A549 treated with RU486 at 1 μM for 4 hours (cell line): ENCODE data around the gene TTC19. TPM values are rescaled to one million over a fixed set of nuclear protein-coding genes. Genes with fewer than 3 reads are reported as not detected.

Experiments
- total RNA-seq: library from RNA; stranded (reverse); fragments of 200-300 nt; extraction: Qiagen RNA extraction; gene quantifications from 5 replicates; pipeline ENCODE4 v1.2.3, GENCODE V29; 2022; ENCODE audit warnings: low read depth

TTC19 gene, protein sequence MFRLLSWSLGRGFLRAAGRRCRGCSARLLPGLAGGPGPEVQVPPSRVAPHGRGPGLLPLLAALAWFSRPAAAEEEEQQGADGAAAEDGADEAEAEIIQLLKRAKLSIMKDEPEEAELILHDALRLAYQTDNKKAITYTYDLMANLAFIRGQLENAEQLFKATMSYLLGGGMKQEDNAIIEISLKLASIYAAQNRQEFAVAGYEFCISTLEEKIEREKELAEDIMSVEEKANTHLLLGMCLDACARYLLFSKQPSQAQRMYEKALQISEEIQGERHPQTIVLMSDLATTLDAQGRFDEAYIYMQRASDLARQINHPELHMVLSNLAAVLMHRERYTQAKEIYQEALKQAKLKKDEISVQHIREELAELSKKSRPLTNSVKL
- total RNA-seq = 33.7 to 55.0 TPM (median 49.9 TPM) in 5 replicates

DNA sequence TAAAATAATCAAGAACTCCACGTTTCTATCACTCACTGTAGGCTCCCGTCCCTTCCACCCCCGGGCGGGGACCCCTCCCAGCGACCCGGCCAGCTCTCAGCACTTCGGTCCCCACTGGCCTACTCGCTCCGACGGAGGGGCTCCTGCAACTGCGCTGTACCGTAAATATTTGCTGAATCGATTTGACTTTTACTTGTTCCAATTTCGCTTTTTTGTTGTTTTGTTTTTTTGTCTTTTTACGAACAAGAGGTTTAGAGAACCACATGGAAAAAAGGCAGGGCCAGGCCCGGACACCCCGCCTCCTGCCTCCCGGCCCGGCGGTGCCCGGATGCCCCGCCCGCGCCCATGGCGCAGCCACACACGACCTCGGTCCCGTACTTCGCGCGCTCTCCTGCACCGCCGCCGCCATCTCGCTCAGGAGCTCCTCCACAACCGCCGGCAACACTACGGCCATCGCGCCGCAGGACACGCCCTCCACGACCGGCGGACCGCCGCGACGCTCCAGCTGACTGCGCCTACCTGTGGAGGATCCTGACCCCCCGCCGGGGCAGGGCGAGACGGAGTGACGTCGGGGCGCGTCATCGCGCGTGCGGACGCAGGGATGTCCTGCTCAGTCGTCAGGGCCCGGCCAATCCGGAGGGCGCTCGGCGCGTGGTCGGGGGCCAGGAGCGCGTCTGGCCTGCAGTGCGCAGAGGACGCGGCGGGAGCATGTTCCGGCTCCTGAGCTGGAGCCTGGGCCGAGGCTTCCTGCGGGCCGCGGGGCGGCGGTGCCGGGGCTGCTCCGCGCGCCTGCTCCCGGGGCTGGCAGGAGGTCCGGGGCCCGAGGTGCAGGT is at the start of gene TTC19, which contains the start of gene ZSWIM7:
TTC19 (plus strand) TSS at position 684 of the 833 bp plus-strand sequence; CDS start at position 709, 25 bp downstream.
ZSWIM7 (minus strand) TSS at position 564 of the 833 bp plus-strand sequence; CDS start at position 454, 110 bp downstream.

Other genes starting within 250 kb of the TTC19 start
- gene ADORA2B, start 54.7 kb upstream of the TTC19 start, total RNA-seq = 10.9 to 17.7 TPM (median 15.5 TPM) in 5 replicates
- 41.1 to 47.6 TPM (median 45.7 TPM) in 5 replicates for gene ZSWIM7, start 120 bp upstream of the TTC19 start, total RNA-seq
- 68.1 to 79.1 TPM (median 71.0 TPM) in 5 replicates for gene NCOR1, start 215.7 kb downstream of the TTC19 start, total RNA-seq
- 11.3 to 19.3 TPM (median 17.6 TPM) in 5 replicates for gene PIGL, start 217.4 kb downstream of the TTC19 start, total RNA-seq